NCI-H2107 treated with DMSO at 0.1 percent for 48 hours (cell line): ENCODE measurements around the gene PRKN.

ENCODE experiments used
- DNase-seq: peaks from one replicate; lab custom pipeline; 2025; ENCODE audit not compliant: unreplicated experiment; lab: John Stamatoyannopoulos, UW

The PRKN gene

GRCh38 chr6:161444464-161444863, 1283.1 kb downstream of the PRKN start:
- no peak for DNase-seq

GRCh38 chr6:161443848-161444247, 1283.7 kb downstream of the PRKN start:
- no peak for DNase-seq

DNA sequence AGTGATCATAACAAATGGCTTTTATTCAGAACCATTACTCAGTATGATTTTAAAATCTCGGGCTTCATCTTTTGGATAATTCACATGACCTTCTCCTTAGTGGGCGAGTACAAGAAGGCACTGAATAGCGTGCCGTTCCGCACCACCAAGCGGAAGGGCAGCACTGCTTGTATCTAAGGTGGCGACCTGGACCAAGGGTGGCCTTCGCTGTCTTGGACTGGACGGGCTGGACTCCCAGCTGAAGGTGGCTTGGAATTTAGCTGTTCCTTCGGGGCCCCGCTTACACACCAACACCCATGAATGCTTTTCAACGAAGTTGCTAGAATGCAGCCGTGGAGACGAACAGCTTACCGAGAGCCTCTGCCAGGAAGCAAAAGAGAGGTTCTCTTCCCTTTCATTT, 1285.1 kb downstream of the PRKN start:
- no peak for DNase-seq

GRCh38 chr6:161440299-161440698, 1287.3 kb downstream of the PRKN start:
- DNase-seq = no peak

DNA sequence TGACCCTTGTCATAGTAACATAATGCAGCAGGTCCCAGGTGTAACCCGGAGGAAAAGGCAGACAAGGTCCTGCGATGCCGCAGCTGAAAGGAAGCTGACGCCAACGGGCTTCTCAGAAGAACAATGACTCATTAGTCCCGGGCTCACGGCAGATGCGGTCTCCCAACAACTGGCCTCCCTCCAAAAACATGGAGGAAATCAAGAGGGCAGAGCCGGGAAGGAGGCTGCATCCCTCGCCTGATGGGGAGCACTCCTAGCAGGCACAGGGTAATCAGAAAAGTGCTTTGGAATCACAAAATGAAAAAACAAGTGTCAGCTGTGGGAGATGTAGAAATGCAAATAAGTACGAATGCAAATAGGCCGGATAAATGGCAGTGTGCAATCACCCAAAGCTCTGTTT, 1288.5 kb downstream of the PRKN start:
- DNase-seq = peak; percentile 14

- DNase-seq = no peak
These were observed 1289.0 kb downstream of the PRKN start for GRCh38 chr6:161438430-161439030.

- DNase-seq = no peak
These were observed 1289.7 kb downstream of the PRKN start for GRCh38 chr6:161437851-161438250.

GRCh38 chr6:161436106-161436876, 1291.3 kb downstream of the PRKN start:
- no peak for DNase-seq

DNA sequence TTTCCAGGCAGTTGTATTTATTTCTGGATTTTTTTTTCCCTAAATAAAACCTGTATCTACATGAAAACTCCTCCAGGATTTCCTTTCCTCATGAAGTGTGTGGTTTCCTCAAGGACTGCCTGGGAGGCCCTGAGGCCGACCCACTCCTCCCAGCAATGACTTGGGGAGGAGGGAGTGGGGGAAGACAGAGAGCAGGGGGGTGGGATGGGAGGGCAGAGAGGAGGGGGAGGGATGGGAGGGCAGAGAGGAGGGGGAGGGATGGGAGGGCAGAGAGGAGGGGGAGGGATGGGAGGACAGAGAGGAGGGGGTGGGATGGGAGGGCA, 1291.9 kb downstream of the PRKN start:
- DNase-seq = no peak

DNA sequence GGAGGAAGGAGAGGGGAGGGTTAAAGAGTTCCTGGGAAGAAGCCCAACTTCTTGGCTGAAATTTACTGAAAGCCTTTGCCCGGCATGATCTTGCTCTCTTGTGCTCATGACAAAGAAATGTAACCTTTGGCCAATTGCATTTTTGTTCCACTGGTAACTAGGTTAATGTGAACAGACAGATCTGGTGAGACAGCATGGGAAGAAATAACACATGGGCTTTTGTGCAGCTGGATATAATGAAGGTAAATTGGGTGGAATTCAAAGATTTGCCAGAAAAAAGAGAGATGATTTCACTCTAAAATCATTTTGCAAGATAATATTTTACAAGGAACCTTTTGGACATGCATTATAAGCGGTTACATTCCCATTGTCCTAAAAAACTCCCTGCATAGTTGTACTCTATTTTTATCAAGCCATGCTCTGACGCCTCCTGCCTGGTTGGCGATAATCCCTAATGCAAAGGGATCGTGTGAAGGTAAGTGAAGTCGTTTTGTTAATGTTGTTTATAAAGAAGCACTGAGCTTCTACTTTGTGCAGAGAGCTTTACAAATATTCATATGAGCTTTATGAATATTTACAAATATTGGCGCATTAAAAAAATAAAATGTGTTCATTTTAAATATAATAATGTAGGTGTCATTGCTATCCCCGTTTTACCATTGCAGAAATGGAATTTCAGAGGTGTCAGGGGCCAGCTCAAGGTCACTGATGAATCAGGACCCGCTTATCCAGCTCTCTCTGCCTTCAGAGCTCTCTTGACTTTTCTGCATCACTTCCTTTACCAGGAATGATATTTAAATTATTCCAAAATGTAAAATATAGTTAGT, 1292.4 kb downstream of the PRKN start:
- no peak for DNase-seq

DNA sequence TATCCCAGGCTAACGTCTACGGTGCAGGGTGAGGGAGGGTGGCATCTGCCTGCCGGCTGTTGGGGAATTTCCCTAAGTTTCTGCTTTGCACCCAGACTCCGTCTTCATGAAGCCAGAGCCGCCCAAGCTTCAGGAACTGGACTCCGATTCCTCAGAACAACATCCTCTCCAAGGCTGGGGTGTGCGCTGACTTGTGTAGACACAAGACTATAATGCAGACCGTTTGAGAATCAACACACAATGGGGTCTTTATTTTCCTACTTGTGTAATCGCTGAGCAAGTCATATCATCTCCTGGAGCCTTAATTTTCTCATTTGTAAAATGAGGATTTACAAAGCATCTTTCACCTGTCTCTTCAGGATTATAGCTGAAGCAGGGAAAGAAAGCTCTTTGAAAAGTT, 1293.2 kb downstream of the PRKN start:
- DNase-seq = no peak

DNA sequence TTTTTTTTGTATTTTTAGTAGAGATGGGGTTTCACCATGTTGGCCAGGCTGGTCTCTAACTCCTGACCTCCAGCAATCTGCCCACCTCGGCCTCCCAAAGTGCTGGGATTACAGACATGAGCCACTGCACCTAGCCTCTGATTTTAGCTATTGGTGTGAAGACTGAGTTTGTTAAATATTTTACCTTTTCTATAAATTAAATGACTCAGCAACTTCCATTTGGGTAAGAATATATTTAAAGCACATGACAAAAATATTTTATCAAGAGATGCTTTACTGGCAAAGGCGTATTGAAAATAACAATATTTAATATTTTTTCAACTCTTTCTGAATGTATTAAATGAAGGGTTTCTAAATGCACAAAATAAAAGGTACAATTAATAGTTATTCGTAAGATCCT, 1295.0 kb downstream of the PRKN start:
- no peak for DNase-seq

- no peak for DNase-seq
These were observed 1297.6 kb downstream of the PRKN start for GRCh38 chr6:161429921-161430490.

- no peak for DNase-seq
These were observed 1303.1 kb downstream of the PRKN start for GRCh38 chr6:161424421-161424820.

DNA sequence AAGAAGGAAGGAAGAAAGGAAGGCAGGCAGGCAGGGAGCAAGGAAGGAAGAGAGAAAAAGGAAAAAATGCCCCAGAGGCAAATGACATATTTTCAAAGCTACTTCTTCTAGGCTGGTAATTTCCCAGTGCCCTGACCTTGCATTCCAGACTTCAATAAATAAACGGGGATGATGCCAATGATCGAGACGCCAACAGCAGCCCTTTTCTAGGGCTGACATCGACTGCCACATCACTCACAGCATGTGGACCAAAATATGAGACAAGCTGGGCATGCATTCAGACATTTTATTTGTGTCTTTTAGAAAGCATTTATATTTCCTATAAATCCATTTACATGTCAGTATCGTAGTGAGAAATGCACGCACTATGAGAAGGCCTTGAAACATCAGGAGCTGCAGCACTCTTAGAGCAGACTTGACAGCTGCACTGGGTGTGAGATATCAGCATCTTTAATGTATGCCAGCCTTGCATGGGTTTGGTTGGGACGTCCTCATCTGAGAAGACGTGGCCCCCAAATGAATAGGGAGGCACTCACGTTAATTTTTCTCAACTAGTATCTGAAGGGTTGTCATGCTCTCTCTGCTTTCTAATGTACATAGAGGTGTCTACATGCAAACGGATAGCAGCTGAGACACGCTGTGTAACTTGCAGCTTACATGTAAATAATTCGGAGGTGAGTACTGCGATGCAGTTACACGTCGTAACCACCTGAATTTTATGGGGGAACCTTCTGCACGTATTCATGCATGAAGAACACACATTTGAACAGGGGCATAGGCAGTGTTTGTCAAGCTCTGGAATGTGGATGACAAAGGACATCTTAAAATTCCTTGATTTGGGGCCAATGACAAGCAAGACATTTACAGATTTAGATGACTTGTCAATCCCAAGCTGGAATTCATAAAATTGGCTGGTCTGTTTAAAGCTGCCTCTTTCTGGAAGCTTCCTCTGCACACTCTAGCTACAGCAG, 1304.6 kb downstream of the PRKN start:
- no peak for DNase-seq

GRCh38 chr6:161418463-161418945, 1309.1 kb downstream of the PRKN start:
- DNase-seq = peak; percentile 21

- DNase-seq = no peak
These were observed 1309.7 kb downstream of the PRKN start for GRCh38 chr6:161417717-161418462.

DNA sequence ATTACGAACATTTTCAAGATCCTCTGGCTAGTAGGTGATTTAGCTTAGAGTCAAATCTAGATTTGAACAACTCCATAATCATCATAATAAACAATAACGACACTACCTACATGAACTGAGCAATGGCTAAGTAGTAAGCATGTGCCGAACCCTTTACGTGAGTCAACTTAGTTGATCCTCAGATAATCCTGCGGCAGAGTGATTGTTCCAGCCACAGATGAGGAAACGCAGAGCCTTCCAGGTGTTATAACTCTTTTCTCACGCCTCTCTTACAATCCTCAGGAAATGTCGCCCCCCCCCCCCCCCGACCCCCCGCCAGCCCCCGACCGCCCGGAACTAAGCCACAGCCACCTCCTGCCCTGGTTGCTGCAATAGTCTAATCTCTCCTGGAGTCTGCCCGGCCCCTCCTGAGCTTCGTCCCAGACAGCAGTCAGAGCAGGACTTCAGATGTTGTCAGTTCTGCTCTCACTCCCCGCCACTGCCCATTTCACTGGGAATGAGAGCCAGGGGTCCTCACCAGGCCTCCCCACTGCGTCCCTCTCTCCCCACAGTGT, 1312.2 kb downstream of the PRKN start:
- DNase-seq = no peak

DNA sequence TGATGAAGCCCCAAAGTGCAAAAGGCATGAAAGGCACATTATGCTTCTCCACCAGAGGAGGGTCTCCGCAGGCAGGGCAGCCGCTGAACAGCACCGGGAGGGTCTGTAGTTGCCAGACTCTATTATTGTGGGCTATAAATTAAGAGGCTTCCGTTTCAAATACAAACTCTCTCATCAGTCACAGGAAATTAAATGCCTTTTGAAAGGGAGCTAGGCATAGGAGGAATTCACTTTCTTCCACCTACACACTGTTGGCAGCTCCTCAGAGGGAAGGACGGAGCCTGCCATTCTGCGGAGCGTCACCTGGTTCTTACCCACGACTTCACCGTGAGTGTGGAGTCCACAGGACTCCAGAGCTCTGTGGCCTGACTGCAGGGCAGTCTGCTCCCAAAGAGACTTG, 1312.9 kb downstream of the PRKN start:
- DNase-seq = no peak
